HCT116 (cell line): ENCODE measurements around the gene SLC35F1. TPM values are rescaled to one million over a fixed set of nuclear protein-coding genes. Genes with fewer than 3 reads are reported as not detected.

ENCODE experiments used
- ATAC-seq: fragments of 200-7000 bp; cut with Tn5 transposase; 2 replicates; pipeline ENCODE4 v1.9.1; 2020; ENCODE audit warnings: mild to moderate bottlenecking, moderate library complexity
- BruUV-seq: library from RNA; stranded (reverse); fragments of 400-500 nt; replicated peaks from 2 replicates; lab custom pipeline; 2021; lab: Mats Ljungman, UMichigan
- CTCF ChIA-PET: fragments of 300-600 bp; sonication (Branson Sonifier 250); formaldehyde crosslinking; loops from one replicate; lab custom pipeline; 2021; ENCODE audit warnings: antibody characterized with exemption; lab: Charles Lee
- POLR2A ChIA-PET: fragments of 300-600, 350-600 bp; sonication (Branson Sonifier 250); formaldehyde crosslinking; loops from one replicate; lab custom pipeline; 2021; ENCODE audit warnings: antibody characterized with exemption; lab: Charles Lee
- RAD21 ChIA-PET, 2 experiments: fragments of 300-600 bp; sonication (Branson Sonifier 250); formaldehyde crosslinking; loops; one replicate each; lab custom pipeline; 2023; ENCODE audit warnings: low total read pairs in 2 of 2; ENCODE audit not compliant: uncharacterized antibody in 2 of 2, unreplicated experiment in 2 of 2, low non-redundant PET in 1 of 2; lab: Charles Lee
- DNase-seq: peaks from one replicate; pipeline ENCODE4 v3.0.0-alpha.2; 2010; ENCODE audit warnings: low read depth, low spot score
- H2AFZ ChIP-seq: fragments of 200-600 bp; shearing (Covaris generic), sonication (generic); 2 replicates; pipeline ENCODE4 v1.6.1; 2017; ENCODE audit warnings: low read depth, mixed run types, mixed read lengths, antibody characterized with exemption, low read length; ENCODE audit not compliant: poor library complexity, severe bottlenecking
- H3K27ac ChIP-seq: 2 replicates; pipeline ENCODE4 v1.5.1; 2012; ENCODE audit warnings: low read depth, low read length
- H3K27me3 ChIP-seq: fragments of 200-600 bp; sonication (generic); 2 replicates; pipeline ENCODE4 v1.6.1; 2016; ENCODE audit warnings: mixed run types, low read length, mixed read lengths; ENCODE audit not compliant: insufficient read depth
- H3K36me3 ChIP-seq, 2 experiments: fragments of 200-500 bp in 1 of 2; fragments of 200-600 bp in 1 of 2; sonication (Bioruptor generic) in 1 of 2; sonication (generic) in 1 of 2; 2 replicates each; pipeline versions ENCODE4 v1.5.1 to v1.6.1; 2014 to 2016; ENCODE audit warnings: low read length in 2 of 2, inconsistent platforms in 1 of 2, mixed read lengths in 1 of 2, mixed run types in 1 of 2; ENCODE audit not compliant: insufficient read depth in 2 of 2, control insufficient read depth in 1 of 2
- H3K4me1 ChIP-seq, 2 experiments: fragments of 200-600 bp in 1 of 2; sonication (generic) in 1 of 2; 2 replicates each; pipeline versions ENCODE4 v1.5.1 to v1.6.1; 2012 to 2017; ENCODE audit warnings: low read length in 2 of 2, inconsistent platforms in 1 of 2, mild to moderate bottlenecking in 1 of 2, mixed read lengths in 1 of 2, mixed run types in 1 of 2, moderate library complexity in 1 of 2; ENCODE audit not compliant: insufficient read depth in 2 of 2, control insufficient read depth in 1 of 2
- H3K4me2 ChIP-seq: fragments of 200-600 bp; sonication (generic); 2 replicates; pipeline ENCODE4 v1.6.1; 2017; ENCODE audit warnings: mixed run types, low read length, mixed read lengths
- H3K4me3 ChIP-seq, 2 experiments: fragments of 200-600 bp in 1 of 2; sonication (generic) in 1 of 2; replicated peaks in 1 of 2; 2 replicates each; pipeline ENCODE4 v1.5.1; 2011 to 2016; ENCODE audit warnings: low read length in 2 of 2, control low read depth in 1 of 2, low read depth in 1 of 2, mild to moderate bottlenecking in 1 of 2, mixed read lengths in 1 of 2, mixed run types in 1 of 2
- H3K79me2 ChIP-seq: fragments of 200-600 bp; sonication (generic); 2 replicates; pipeline ENCODE4 v1.6.1; 2017; ENCODE audit warnings: mild to moderate bottlenecking, mixed run types, low read length, moderate library complexity, mixed read lengths; ENCODE audit not compliant: insufficient read depth
- H3K9ac ChIP-seq: fragments of 200-600 bp; sonication (generic); 2 replicates; pipeline ENCODE4 v1.6.1; 2016; ENCODE audit warnings: low read length, mixed read lengths
- H3K9me2 ChIP-seq: fragments of 200-600 bp; sonication (generic), shearing (Covaris generic); 2 replicates; pipeline ENCODE4 v1.6.1; 2017; ENCODE audit warnings: mixed run types, mild to moderate bottlenecking, moderate library complexity; ENCODE audit not compliant: insufficient read depth
- H3K9me3 ChIP-seq, 2 experiments: fragments of 200-500 bp in 1 of 2; fragments of 200-600 bp in 1 of 2; sonication (Bioruptor generic) in 1 of 2; sonication (generic) in 1 of 2; 2 replicates each; pipeline ENCODE4 v1.6.1; 2014 to 2017; ENCODE audit warnings: low read length in 2 of 2, mixed read lengths in 2 of 2, inconsistent platforms in 1 of 2, low read depth in 1 of 2, mild to moderate bottlenecking in 1 of 2, mixed run types in 1 of 2, moderate library complexity in 1 of 2; ENCODE audit not compliant: control insufficient read depth in 1 of 2, insufficient read depth in 1 of 2
- H4K20me1 ChIP-seq: fragments of 200-600 bp; sonication (generic), shearing (Covaris generic); 2 replicates; pipeline ENCODE4 v1.6.1; 2017; ENCODE audit warnings: mixed run types, mild to moderate bottlenecking, moderate library complexity; ENCODE audit not compliant: insufficient read depth
- CEBPB ChIP-seq: IDR thresholded peaks from 2 replicates; pipeline ENCODE4 v1.6.1; 2012; ENCODE audit warnings: low read depth
- EGR1 ChIP-seq: IDR thresholded peaks from 2 replicates; pipeline ENCODE4 v1.6.1; 2012; ENCODE audit warnings: low read depth
- EZH2phosphoT487 ChIP-seq: fragments of 200-600 bp; IDR thresholded peaks from 2 replicates; pipeline ENCODE4 v1.6.1; 2018; ENCODE audit warnings: antibody characterized with exemption, borderline replicate concordance
- FOSL1 ChIP-seq: IDR thresholded peaks from 2 replicates; pipeline ENCODE4 v1.6.1; 2012; ENCODE audit warnings: low read depth
- JUND ChIP-seq: IDR thresholded peaks from 2 replicates; pipeline ENCODE4 v1.6.1; 2012
- POLR2A ChIP-seq: IDR thresholded peaks from 2 replicates; pipeline ENCODE4 v1.7.0; 2011; ENCODE audit warnings: borderline replicate concordance; ENCODE audit not compliant: insufficient read depth, insufficient read length; ENCODE audit errors: extremely low read depth
- POLR2AphosphoS5 ChIP-seq: IDR thresholded peaks from 2 replicates; pipeline ENCODE4 v1.6.1; 2011; ENCODE audit warnings: mild to moderate bottlenecking, low read depth, low read length, moderate library complexity
- RAD21 ChIP-seq: IDR thresholded peaks from 2 replicates; pipeline ENCODE4 v1.6.1; 2012; ENCODE audit warnings: low read depth, mild to moderate bottlenecking
- SIN3A ChIP-seq: IDR thresholded peaks from 2 replicates; pipeline ENCODE4 v1.6.1; 2012; ENCODE audit warnings: low read depth
- SP1 ChIP-seq: IDR thresholded peaks from 2 replicates; pipeline ENCODE4 v1.6.1; 2012; ENCODE audit warnings: low read depth
- SRF ChIP-seq: IDR thresholded peaks from 2 replicates; pipeline ENCODE4 v1.6.1; 2012; ENCODE audit warnings: low read depth
- YY1 ChIP-seq: IDR thresholded peaks from 2 replicates; pipeline ENCODE4 v1.6.1; 2011; ENCODE audit warnings: low read length, low read depth, moderate library complexity, mild to moderate bottlenecking; ENCODE audit not compliant: insufficient replicate concordance; ENCODE audit errors: extremely low read depth
- ZFX ChIP-seq: fragments of 450-650 bp; IDR thresholded peaks from 2 replicates; pipeline ENCODE4 v1.6.1; 2017
- intact Hi-C: fragments of 100-400 bp; cut with micrococcal nuclease; formaldehyde crosslinking; loops from 2 replicates; pipeline ENCODE4 v1.10.0; 2022
- total RNA-seq: library from RNA; stranded (reverse); gene quantifications from one replicate; pipeline ENCODE4 v1.2.1, GENCODE V29; 2021; ENCODE audit not compliant: unreplicated experiment
- TF ChIP-seq, protein P1 (sequence below): IDR thresholded peaks from 2 replicates; pipeline ENCODE4 v1.6.1; 2012; ENCODE audit warnings: low read depth
- TF ChIP-seq, protein P2 (sequence below): IDR thresholded peaks from 2 replicates; pipeline ENCODE4 v1.6.1; 2012
- TF ChIP-seq, protein P3 (sequence below), 3 experiments: fragments of 200-600 bp in 1 of 3; sonication (generic) in 1 of 3; IDR thresholded peaks in 2 of 3; conservative IDR thresholded peaks in 1 of 3; 2 replicates each; pipeline ENCODE4 v1.5.1; 2012 to 2017; ENCODE audit warnings: low read depth in 2 of 3, low read length in 2 of 3, antibody characterized with exemption in 1 of 3, borderline replicate concordance in 1 of 3, control low read depth in 1 of 3, mild to moderate bottlenecking in 1 of 3, mixed read lengths in 1 of 3, mixed run types in 1 of 3, moderate library complexity in 1 of 3; ENCODE audit not compliant: insufficient read depth in 1 of 3

SLC35F1 gene
- total RNA-seq, 1 experiment from 2014 or later = 0.07 TPM

DNA sequence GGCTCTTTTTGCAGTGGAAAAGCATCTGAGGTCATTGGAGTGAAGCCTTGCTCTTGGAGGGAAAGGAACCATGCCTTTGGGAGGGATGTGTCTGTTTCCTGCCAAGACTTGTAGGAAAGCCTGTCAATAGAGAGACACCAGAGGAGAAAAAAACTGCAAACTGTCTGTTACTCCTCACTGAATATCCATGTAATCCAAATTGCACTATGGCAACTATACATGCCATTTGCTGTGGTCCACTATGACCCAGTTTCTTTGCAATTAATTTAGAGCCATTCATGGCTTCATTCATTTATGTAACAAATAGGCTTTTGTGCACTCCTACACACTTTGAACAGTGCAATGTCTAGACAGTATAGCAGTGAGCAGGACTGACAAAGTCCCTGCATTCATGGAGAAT is 296.5 kb downstream of the SLC35F1 start:
- no peaks in the 10 kb centered on the region for H3K9me2 ChIP-seq
- no peak overlapping the region for H3K9ac ChIP-seq
- no peaks in the 10 kb centered on the region for H3K27me3 ChIP-seq
- no peak for ATAC-seq
- BruUV-seq = no TSS peak
- no peak overlapping the region for H3K27ac ChIP-seq
- no peak overlapping the region for H3K4me3 ChIP-seq
- H2AFZ ChIP-seq = no peak overlapping the region
- intact Hi-C loops = no loop called here
- TF ChIP-seq EZH2phosphoT487 (no peak), CEBPB (no peak), POLR2A (no peak), SP1 (no peak), RAD21 (no peak), JUND (no peak), SIN3A (no peak), SRF (no peak), EGR1 (no peak), FOSL1 (no peak), YY1 (no peak), ZFX (no peak), POLR2AphosphoS5 (no peak)
- TF ChIP-seq, protein P1, sequence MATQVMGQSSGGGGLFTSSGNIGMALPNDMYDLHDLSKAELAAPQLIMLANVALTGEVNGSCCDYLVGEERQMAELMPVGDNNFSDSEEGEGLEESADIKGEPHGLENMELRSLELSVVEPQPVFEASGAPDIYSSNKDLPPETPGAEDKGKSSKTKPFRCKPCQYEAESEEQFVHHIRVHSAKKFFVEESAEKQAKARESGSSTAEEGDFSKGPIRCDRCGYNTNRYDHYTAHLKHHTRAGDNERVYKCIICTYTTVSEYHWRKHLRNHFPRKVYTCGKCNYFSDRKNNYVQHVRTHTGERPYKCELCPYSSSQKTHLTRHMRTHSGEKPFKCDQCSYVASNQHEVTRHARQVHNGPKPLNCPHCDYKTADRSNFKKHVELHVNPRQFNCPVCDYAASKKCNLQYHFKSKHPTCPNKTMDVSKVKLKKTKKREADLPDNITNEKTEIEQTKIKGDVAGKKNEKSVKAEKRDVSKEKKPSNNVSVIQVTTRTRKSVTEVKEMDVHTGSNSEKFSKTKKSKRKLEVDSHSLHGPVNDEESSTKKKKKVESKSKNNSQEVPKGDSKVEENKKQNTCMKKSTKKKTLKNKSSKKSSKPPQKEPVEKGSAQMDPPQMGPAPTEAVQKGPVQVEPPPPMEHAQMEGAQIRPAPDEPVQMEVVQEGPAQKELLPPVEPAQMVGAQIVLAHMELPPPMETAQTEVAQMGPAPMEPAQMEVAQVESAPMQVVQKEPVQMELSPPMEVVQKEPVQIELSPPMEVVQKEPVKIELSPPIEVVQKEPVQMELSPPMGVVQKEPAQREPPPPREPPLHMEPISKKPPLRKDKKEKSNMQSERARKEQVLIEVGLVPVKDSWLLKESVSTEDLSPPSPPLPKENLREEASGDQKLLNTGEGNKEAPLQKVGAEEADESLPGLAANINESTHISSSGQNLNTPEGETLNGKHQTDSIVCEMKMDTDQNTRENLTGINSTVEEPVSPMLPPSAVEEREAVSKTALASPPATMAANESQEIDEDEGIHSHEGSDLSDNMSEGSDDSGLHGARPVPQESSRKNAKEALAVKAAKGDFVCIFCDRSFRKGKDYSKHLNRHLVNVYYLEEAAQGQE = no peak
- TF ChIP-seq, protein P2, sequence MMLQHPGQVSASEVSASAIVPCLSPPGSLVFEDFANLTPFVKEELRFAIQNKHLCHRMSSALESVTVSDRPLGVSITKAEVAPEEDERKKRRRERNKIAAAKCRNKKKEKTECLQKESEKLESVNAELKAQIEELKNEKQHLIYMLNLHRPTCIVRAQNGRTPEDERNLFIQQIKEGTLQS = no peak
- TF ChIP-seq, protein P3, sequence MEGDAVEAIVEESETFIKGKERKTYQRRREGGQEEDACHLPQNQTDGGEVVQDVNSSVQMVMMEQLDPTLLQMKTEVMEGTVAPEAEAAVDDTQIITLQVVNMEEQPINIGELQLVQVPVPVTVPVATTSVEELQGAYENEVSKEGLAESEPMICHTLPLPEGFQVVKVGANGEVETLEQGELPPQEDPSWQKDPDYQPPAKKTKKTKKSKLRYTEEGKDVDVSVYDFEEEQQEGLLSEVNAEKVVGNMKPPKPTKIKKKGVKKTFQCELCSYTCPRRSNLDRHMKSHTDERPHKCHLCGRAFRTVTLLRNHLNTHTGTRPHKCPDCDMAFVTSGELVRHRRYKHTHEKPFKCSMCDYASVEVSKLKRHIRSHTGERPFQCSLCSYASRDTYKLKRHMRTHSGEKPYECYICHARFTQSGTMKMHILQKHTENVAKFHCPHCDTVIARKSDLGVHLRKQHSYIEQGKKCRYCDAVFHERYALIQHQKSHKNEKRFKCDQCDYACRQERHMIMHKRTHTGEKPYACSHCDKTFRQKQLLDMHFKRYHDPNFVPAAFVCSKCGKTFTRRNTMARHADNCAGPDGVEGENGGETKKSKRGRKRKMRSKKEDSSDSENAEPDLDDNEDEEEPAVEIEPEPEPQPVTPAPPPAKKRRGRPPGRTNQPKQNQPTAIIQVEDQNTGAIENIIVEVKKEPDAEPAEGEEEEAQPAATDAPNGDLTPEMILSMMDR (IDR thresholded peaks at IDR 0.05 in 2 of 3, conservative IDR thresholded peaks at IDR 0.05 in 1 of 3; ENCODE audit: borderline replicate concordance in 1 of 3, insufficient read depth in 1 of 3, low read depth in 2 of 3, low read length in 2 of 3) = no peak
- CTCF ChIA-PET = no interaction called here
- no peaks in the 10 kb centered on the region for H3K36me3 ChIP-seq
- POLR2A ChIA-PET = no interaction called here
- no peaks in the 10 kb centered on the region for H4K20me1 ChIP-seq
- DNase-seq = no peak
- RAD21 ChIA-PET = no interaction called here
- H3K4me1 ChIP-seq = no peaks in the 10 kb centered on the region
- H3K79me2 ChIP-seq = no peaks in the 10 kb centered on the region
- no peak overlapping the region for H3K4me2 ChIP-seq
- no peaks in the 10 kb centered on the region for H3K9me3 ChIP-seq
